GM18511 (cell line): ENCODE data around the gene SPIB.

ENCODE experiments used
- ATAC-seq: cut with Tn5 transposase; IDR thresholded peaks from one replicate; pipeline ENCODE4 v1.9.1; 2021; ENCODE audit warnings: mild to moderate bottlenecking, moderate library complexity; ENCODE audit not compliant: unreplicated experiment

Gene SPIB

DNA sequence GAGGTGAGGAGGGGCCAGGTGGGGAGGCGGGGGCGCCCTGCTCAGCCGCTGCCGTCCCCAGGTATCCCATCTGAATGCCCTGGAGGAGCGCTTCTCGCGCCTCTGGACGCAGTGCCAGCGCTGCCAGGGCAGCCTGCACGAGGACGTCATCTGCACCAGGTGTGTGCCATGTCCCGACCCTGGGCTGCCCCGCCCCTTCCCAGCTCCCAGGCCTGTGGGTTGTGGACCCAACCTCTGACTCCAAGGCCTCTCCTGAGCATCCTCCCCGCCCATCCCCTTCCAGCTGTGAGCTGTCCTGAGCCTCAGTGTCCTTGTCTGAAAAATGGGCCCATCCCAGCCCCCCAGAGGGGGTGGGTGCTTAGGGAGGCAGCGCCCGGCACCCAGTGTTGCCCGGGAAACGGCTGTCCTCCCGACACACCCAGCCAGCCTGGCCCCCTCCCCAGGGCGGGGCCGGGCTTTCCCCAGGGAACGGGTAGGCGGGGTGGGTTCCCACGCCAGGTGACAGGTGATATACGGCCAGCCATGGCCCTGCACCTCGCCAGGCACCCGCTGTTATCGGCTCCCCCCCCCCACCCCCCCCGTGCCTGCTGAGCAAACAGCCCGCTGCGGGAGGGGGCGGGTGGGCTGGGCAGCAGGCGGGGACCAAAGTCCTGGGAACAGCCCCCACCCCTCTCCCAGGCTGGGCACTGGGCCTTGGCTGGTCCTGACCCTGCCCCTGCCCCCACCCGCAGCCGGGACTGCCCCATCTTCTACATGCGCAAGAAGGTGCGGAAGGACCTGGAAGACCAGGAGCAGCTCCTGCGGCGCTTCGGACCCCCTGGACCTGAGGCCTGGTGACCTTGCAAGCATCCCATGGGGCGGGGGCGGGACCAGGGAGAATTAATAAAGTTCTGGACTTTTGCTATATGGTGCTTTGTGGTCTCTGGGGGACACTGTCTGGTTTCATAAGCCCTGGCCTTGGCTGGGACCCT is 1.3 kb upstream of the SPIB start:
- no peak for ATAC-seq

GRCh38 chr19:50419022-50419579 is 363 bp downstream of the SPIB start:
- ATAC-seq = no peak

- ATAC-seq = no peak
These were observed 870 bp downstream of the SPIB start for GRCh38 chr19:50419580-50420035.

DNA sequence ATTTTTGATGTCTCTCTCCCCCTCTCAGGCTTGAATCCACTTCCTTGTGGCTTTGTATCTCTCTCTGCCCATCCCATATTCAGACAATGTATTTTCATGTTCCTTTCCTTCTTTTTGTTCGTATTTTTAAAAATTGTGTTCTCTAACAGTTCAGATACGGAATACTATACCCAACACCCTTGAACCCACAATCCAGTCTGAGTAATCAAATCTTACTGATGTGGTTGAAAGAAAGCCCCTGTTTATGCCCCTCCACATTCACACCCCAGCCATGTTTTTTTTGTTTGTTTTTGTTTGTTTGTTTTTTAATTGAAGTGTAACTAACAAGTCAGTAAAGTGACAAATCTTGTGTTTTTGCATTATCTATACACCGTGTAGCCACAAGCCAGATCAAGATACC is 1.4 kb downstream of the SPIB start:
- ATAC-seq = no peak

DNA sequence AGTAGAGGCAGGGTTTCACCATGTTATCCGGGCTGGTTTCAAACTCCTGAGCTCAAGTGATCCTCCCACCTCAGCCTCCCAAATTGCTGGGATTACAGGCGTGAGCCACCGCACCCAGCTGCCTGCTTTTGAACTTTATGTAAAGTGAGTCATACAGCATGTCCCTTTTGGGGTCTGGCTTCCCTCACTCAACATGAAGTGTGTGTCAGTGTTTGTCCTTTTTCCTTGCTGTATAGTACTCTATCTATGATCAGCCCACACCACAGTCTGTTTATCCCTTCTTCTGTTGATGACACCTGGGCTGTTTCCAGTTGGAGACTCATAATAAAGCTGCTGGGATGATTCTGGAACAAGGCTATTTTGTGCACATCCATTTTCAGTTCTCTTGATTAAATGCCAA is 2.1 kb downstream of the SPIB start:
- no peak for ATAC-seq

- ATAC-seq = no peak
These were observed 3.9 kb downstream of the SPIB start for GRCh38 chr19:50422397-50423278.

DNA sequence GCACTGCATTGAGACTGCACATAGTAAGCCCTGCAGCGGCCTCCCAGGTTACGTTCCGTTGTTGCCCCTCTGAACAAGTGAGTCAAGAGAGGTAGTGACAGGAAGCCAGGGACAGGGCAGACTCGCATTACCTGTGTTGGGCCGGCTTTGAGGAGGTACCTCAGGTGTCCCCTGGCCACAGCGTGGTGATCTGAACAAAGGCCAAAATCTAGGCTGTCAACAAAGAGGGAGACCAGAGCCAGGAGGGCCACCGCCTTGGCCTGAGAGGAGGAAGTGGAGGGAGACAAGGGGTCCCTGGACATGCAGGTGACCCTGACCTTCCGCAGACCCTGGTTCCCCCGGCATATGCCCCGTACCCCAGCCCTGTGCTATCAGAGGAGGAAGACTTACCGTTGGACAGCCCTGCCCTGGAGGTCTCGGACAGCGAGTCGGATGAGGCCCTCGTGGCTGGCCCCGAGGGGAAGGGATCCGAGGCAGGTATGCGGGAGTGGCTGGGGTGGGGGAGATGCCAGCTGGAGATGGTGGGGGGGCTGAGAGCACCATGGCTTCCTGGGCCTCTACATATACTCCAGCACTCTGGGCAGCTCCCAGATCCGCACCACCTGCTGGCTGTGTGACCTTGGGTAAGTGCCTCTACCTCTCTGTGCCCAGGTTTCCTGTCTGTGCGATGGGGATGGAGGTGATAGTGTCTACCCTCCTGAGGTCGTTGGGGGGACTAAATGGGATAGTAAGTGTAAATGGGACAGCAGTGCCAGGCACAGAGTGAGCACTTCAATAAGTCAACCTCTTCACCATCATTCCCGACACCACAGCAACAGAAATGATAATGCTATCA is 4.8 kb downstream of the SPIB start:
- ATAC-seq = no peak

GRCh38 chr19:50425581-50425980 is 6.8 kb downstream of the SPIB start:
- no peak for ATAC-seq

GRCh38 chr19:50427318-50427925 is 8.7 kb downstream of the SPIB start:
- ATAC-seq = no peak

DNA sequence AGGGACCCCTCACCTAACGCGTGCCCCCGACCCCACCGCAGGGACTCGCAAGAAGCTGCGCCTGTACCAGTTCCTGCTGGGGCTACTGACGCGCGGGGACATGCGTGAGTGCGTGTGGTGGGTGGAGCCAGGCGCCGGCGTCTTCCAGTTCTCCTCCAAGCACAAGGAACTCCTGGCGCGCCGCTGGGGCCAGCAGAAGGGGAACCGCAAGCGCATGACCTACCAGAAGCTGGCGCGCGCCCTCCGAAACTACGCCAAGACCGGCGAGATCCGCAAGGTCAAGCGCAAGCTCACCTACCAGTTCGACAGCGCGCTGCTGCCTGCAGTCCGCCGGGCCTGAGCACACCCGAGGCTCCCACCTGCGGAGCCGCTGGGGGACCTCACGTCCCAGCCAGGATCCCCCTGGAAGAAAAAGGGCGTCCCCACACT is 9.3 kb downstream of the SPIB start:
- ATAC-seq = no peak

- ATAC-seq = no peak
These were observed 10.2 kb downstream of the SPIB start for GRCh38 chr19:50428772-50429463.

DNA sequence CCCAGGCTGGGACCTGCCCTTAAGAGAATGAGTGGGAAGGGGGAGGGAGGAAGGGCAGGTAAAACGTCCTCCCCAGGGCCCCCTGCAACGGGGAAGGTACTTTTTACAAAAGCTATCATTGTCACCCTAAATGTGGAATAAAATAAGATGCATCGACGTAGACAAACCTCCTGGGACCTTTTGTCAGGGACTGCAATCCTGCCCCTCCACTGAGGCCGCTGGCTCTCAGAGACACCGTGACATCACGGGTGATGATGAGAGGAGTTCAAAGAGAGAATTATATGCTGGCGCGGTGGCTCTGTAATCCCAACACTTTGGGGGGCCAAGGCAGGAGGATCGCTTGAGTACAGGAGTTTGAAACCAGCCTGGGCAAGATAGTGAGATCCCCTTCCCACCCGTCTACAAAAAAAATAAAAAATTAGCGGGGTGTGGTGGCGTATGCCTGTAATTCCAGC is 12.2 kb downstream of the SPIB start:
- ATAC-seq = no peak

DNA sequence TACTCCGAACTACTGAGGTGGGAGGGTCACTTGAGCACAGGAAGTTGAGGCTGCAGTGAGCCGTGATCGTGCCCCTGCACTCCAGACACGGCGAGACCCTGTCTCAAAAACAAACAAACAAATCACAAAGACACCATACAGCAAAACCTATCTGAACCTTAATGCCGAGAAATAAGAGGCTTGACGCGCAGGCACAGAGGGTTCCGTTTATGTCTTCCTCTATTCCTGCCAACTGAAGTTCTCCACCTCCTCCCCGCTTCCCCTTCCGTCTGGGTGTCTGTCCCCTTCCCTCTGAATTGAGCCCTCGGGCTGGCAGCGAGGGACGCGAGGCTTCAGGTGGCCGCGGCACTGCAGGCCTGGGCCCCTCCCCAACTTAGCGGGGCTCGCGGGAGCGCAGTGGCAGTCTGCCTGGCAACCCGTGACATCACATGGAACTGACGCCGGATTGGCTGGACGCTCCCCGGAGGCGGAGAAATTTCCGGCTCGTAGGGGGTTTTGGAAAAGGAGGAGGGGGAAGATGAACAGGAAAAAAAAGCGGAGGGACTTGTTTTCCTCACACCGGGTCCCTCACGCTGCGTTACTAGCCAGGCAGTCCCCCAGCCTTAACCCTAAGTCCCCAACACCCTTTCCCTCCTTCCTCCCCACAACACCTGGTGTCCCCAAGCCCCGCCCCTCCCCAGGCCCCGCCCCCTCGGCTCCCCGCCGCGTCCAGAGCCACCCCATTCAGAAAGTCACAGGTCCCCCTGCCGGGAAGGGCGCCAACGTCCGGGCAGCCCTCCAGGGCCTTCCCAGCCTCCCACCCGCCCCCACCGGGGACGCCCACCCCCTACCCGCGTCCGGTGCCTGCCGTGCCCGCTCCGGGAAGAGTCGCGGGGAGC is 12.8 kb downstream of the SPIB start:
- ATAC-seq = peak; percentile 89

GRCh38 chr19:50432221-50433028 is 13.7 kb downstream of the SPIB start, which contains the start of gene MYBPC2:
TSS of gene MYBPC2 (plus strand) at chr19:50432892. CDS start at chr19:50432954, 62 bp downstream.
- no peak for ATAC-seq

- no peak for ATAC-seq
These were observed 14.8 kb downstream of the SPIB start for GRCh38 chr19:50433201-50434180.

DNA sequence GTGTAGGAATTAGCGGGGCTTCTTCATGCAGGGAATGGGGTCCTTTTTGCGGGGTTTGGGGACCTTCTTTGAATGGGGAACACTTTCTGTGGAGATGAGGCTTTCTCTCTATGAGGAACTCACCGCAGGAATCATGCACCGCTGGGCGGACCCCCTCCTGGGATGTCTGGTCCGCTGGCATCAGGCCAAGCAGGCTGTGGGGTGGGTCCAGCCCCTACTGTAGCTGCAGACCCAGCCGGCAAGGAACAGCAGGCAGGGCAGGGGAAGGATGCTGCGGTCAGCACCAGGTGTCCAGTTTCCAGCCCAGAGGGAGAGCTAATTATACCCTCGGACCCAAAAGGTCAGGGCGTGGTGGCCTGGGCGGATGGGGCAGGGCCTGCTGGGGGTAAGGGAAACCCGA is 15.8 kb downstream of the SPIB start:
- no peak for ATAC-seq
